Activated effector memory CD4-positive, alpha-beta T cell treated with Interleukin-2 at 50 U/mL for 16 hours (primary cell): ENCODE data around the gene GXYLT1.
"Not testable (repeated sequence)": the region's sequence is repeated elsewhere in the genome, so short reads cannot be mapped to it uniquely, and the experiment has no call there.

Experiments used
- DNase-seq: peaks from one replicate; pipeline ENCODE4 v3.0.0-alpha.2; 2020

GXYLT1 gene

GRCh38 chr12:42091769-42092168 lies 52.9 kb downstream of the GXYLT1 start:
- no peak for DNase-seq

DNA sequence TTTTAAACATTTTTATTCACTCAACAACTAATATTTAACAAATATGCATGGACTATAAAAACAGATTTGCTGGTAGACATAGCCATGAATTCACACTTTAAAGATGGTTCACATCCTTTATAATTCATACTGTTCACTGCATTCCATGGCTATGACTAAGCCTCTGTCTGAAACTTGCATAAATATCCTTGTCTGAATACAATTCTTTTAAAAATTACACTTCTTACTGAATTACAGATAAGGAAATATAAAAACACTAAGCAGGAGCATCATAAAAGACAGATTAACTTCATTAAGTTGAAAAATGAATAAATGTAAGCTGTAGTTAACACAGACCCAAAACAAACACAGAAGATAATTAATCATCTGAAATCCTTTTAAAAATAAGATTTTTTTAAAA lies 53.8 kb downstream of the GXYLT1 start:
- no peak for DNase-seq

GRCh38 chr12:42086031-42086430 lies 58.6 kb downstream of the GXYLT1 start:
- DNase-seq = no peak

- no peak for DNase-seq
Observed at GRCh38 chr12:42085594-42085993, 59.1 kb downstream of the GXYLT1 start.

GRCh38 chr12:42084522-42084921 lies 60.2 kb downstream of the GXYLT1 start:
- DNase-seq = no peak

DNA sequence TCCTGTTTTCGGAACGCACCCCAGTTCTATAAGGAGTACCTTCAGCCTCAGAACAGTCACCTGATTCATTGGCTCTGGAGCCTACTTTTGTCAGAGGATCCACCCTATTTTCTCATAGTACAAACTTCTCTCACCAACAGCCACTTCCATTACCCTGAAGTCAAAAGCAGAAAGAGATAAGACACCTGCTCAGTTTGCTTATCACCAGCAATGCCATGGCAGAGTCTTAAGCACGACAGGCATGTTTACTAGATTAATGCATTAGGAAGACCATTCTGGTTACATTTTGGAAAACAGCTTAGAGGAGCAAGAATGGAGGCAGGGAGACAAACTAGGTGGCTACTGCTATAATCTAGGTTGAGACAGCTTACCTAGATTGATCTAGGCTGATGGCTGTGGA lies 67.7 kb downstream of the GXYLT1 start:
- no peak for DNase-seq

DNA sequence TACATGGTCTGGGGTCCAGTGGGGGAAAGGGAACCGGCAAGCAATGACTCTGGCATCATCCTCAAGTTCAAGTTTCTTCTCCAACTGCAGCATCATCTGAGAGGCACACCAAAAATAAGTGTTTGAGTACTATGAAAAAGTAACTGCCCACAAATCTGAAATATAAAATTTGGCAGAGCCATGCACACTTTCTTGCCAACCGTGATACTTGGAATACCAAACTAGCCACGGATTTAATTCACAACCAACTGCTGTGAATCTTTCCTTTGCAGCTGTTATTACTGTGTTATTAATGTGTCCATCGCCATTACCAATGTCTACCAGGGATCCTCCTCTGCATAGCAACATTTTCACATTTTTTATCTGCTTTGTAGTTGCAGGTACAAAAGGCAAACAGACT lies 74.6 kb downstream of the GXYLT1 start:
- DNase-seq = no peak

DNA sequence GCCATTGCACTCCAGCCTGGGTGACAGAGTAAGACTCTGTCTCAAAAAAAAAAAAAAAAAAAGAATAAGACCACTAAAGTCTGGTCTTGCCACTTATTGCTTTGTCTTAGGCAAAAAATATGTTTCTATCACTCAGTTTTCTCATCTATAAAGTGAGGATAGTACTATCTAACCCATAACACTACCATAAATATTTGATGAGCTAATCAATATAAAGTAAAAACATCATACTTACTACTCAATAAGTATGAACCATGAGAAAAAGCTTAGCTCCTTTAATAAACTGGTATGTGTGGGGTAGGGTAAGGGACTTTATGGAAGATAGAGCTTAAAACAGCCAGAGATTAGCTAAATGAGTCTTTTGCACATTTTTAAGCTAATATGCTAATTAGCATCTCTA lies 85.5 kb downstream of the GXYLT1 start:
- no peak for DNase-seq

DNA sequence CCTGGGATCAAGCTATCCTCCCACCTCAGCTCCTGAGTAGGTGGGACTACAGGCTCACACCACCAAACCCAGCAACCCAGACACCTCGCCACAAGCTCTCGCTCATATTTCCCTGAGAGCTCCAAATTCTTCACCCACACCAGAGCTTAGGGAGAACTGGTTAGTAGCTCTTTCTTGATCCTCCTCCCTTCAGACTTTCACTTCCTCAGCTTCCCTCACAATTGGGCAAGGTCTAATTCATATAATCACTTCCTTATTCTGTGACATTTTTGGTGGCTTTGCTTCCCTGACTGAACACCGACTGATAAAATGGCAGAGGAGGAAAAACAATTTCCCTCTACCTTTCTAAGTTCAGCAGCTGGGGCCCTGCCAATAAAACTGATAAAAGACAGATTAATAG lies 88.5 kb downstream of the GXYLT1 start:
- DNase-seq = no peak

DNA sequence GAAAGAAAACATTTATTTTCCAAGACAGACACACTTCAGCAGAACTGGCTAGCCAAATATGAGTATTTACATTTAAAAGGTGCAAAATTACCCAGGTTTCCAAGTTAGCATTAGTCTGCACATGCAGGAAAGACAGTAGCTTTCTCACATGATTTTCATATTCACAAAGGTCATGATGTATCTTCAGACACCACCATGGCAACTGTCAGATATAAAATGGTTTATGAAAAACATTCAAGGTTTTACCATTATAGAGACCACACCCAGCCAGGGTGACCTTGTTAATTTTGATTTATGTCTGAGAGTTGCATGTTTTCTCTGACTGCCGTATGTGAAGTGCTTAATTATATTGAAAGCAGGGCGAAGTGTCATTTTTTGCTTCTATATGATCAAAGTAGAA lies 91.2 kb downstream of the GXYLT1 start:
- no peak for DNase-seq

DNA sequence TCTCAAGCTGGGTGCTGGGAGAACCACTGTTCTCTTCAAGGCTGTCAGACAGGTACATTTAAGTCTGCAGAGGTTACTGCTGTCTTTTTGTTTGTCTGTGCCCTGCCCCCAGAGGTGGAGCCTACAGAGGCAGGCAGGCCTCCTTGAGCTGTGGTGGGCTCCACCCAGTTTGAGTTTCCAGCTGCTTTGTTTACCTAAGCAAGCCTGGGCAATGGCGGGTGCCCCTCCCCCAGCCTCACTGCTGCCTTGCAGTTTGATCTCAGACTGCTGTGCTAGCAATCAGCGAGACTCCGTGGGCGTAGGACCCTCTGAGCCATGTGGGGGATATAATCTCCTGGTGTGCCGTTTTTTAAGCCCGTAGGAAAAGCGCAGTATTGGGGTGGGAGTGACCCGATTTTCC lies 95.7 kb downstream of the GXYLT1 start:
- not testable (repeated sequence) for DNase-seq

DNA sequence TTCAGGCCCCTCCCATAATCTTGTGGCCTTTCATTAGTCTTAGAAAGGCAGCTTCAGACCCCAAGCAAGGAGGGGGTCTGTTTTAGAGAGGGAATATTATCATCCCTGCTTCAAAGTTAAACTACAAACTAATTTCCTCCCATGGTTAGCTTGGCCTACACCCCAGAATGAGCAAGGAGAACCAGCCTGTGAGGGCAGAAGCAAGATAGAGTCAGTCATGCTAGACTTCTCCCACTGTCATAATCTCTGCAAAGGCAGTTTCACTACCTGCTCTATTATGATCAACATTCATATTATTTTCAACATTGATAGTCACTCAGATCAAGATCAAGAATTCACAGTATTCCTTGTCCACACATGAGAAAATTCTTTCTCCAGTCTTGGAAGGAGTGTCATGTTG lies 105.1 kb downstream of the GXYLT1 start:
- DNase-seq = no peak

DNA sequence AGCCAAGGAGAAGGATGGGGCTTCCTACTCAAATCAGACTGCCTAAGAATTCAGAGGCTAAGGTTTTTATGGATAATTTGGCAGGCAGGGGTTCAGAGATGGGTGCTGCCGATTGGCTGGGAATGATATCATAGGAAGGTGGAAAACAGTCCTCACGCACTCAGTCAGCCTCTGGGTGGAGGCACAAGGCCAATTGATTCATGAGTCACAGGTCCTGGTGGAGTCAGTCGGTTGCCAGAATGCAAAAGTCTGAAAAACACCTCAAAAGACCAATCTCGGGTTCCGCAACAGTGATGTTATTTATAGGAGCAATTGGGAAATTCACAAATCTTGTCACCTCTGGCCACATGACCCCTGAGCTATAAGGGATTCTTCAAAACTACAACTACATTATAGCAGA lies 105.5 kb downstream of the GXYLT1 start:
- DNase-seq = no peak

DNA sequence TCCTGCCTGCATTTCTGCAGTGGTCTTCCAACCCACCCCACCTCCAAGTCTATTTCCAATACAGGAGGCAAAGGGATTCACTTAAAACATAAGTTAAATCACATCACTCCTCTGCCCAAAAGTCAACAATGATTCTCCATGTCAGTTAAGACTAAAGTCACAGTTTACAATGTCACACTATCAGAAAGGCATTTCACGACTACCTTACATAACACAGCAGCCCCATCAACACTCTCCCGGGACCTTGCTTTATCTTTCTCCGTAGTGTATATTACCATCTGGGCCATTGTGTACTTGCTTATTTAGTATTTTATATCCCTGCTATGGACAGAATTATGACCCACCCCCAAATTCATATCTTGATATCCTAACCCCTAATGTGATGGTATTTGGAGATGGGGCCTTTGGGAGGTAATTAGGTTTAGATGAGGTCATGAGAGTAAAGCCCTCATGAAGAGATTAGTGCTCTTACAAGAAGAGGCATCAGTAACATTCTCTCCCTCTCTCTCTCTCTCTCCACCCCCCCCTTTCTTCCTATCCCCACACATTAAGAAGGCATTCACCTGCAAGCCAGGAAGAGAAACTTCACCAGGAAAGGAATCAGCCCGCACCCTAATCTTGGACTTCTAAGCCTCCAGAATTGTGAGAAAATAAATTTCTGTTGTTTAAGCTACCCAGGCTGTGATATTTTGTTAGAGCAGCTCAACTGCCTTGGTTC lies 112.7 kb downstream of the GXYLT1 start:
- DNase-seq = no peak
